ENCODE data around the gene RASA3.

RASA3 gene

DNA sequence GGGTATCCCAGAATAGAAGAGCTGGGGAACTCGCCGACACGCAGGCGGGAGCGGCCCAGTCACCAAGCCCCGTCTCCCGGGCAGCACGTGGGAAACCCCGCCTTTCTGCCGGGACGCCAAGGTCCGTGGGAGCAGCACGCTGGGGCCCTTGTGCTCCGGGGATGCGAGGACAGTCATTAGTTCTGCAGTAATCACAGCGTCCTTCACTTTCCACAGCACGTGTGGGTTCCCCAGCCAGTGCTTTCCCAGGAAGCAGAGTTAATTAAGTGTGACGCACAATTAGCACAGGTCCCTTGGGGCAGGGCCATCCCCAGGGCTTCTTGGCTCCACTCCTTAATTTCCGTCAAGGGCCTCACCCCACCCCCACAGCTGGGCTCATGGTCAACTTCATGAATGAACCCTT, 94.2 kb downstream of the RASA3 start:
- Histone ChIP-seq H3K27me3 (ENCODE audit: insufficient read depth, poor library complexity, severe bottlenecking) (no peaks in the 10 kb centered on the region), H3K4me3 (replicated peaks; ENCODE audit: insufficient read depth, low read length) (no peak overlapping the region), H3K27ac (replicated peaks) (no peak overlapping the region)
- TF ChIP-seq, protein P1, sequence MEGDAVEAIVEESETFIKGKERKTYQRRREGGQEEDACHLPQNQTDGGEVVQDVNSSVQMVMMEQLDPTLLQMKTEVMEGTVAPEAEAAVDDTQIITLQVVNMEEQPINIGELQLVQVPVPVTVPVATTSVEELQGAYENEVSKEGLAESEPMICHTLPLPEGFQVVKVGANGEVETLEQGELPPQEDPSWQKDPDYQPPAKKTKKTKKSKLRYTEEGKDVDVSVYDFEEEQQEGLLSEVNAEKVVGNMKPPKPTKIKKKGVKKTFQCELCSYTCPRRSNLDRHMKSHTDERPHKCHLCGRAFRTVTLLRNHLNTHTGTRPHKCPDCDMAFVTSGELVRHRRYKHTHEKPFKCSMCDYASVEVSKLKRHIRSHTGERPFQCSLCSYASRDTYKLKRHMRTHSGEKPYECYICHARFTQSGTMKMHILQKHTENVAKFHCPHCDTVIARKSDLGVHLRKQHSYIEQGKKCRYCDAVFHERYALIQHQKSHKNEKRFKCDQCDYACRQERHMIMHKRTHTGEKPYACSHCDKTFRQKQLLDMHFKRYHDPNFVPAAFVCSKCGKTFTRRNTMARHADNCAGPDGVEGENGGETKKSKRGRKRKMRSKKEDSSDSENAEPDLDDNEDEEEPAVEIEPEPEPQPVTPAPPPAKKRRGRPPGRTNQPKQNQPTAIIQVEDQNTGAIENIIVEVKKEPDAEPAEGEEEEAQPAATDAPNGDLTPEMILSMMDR (IDR thresholded peaks at IDR 0.05; ENCODE audit: insufficient read depth, low read length): no peak
- no peak for TF ChIP-seq SPI1 (IDR thresholded peaks at IDR 0.05; ENCODE audit: borderline replicate concordance, low read depth)
- no peak for DNase-seq (ENCODE audit: low read depth in 1 of 2, low spot score in 1 of 2)

DNA sequence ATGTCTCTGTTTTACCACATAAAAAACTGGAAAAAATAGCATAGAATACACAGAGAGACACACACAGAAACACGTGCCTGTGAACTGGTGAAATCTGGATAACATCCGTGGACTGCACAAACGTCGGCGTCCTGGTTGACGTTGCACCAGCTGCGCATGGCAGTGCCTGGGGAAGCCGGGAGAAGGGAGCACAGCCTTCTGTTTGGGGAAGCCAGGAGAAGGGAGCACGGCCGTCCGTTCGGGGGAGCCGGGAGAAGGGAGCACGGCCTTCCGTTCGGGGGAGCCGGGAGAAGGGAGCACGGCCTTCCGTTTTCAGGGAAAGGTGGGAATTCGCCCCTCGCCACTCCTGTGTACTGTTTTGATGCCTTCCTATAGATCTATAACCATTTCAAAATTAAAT, 94.7 kb downstream of the RASA3 start:
- TF ChIP-seq GABPA (IDR thresholded peaks at IDR 0.05; ENCODE audit: low read depth) (no peak), POLR2AphosphoS5 (IDR thresholded peaks at IDR 0.05; ENCODE audit: low read depth) (no peak), SPI1 (IDR thresholded peaks at IDR 0.05; ENCODE audit: borderline replicate concordance, low read depth) (no peak)
- TF ChIP-seq, protein P2, sequence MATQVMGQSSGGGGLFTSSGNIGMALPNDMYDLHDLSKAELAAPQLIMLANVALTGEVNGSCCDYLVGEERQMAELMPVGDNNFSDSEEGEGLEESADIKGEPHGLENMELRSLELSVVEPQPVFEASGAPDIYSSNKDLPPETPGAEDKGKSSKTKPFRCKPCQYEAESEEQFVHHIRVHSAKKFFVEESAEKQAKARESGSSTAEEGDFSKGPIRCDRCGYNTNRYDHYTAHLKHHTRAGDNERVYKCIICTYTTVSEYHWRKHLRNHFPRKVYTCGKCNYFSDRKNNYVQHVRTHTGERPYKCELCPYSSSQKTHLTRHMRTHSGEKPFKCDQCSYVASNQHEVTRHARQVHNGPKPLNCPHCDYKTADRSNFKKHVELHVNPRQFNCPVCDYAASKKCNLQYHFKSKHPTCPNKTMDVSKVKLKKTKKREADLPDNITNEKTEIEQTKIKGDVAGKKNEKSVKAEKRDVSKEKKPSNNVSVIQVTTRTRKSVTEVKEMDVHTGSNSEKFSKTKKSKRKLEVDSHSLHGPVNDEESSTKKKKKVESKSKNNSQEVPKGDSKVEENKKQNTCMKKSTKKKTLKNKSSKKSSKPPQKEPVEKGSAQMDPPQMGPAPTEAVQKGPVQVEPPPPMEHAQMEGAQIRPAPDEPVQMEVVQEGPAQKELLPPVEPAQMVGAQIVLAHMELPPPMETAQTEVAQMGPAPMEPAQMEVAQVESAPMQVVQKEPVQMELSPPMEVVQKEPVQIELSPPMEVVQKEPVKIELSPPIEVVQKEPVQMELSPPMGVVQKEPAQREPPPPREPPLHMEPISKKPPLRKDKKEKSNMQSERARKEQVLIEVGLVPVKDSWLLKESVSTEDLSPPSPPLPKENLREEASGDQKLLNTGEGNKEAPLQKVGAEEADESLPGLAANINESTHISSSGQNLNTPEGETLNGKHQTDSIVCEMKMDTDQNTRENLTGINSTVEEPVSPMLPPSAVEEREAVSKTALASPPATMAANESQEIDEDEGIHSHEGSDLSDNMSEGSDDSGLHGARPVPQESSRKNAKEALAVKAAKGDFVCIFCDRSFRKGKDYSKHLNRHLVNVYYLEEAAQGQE (IDR thresholded peaks at IDR 0.05; ENCODE audit: insufficient replicate concordance, low read depth): no peak
- TF ChIP-seq, protein P1 (IDR thresholded peaks at IDR 0.05; ENCODE audit: insufficient read depth, low read length): no peak
- Histone ChIP-seq H3K27me3 (ENCODE audit: insufficient read depth, poor library complexity, severe bottlenecking) (no peaks in the 10 kb centered on the region), H3K4me3 (replicated peaks; ENCODE audit: insufficient read depth, low read length) (no peak overlapping the region), H3K27ac (replicated peaks) (no peak overlapping the region)
- DNase-seq (ENCODE audit: low read depth in 1 of 2, low spot score in 1 of 2): no peak

DNA sequence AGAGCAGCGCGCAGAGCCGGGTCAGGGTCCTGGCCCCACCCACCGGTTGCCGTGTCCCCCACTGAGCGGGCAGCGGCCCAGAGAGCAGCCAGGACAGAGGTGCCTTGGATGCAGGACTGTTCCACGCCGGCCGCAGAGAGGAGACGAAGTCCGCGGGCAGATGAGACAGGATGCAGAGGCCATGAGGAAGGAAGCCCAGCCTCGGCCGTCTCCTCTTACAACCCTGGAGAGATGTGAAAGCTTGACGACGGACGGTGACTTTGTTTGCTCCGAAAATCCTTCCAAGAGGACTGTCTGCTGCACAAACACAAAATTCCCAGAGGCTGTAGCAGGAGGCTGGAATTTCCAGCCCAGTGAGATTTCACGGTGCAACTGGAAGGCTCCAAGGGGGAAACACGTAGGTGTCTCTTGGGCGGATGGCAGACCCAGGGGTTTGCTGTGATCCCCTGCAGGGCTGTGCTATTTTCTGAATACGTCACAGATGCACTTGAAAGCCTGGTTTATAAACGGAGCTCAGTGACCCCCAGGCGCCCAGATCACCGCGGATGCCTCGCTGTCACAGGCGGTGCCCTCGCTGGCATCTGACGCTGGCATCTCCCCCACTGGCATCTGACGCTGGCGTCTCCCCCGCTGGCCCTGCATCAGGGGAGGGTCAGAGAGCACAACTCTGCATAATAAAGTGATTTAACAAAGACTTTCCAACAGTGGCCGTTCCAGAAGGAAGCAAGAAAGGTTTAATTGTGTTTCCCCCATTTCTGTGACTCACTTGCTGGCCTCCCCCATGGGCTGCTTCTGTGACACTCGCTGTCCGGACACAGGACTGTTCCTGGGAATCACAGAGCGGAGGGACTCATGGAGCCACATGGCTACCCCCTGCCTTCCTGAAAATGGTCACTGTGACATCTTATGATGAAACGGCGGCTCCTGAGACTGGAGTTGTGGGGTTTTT, 96.6 kb downstream of the RASA3 start:
- no peak for TF ChIP-seq GABPA (IDR thresholded peaks at IDR 0.05; ENCODE audit: low read depth)
- TF ChIP-seq, protein P1 (IDR thresholded peaks at IDR 0.05; ENCODE audit: insufficient read depth, low read length): no peak
- TF ChIP-seq, protein P2 (IDR thresholded peaks at IDR 0.05; ENCODE audit: insufficient replicate concordance, low read depth): no peak
- no peak for TF ChIP-seq SPI1 (IDR thresholded peaks at IDR 0.05; ENCODE audit: borderline replicate concordance, low read depth)
- no peak for TF ChIP-seq POLR2AphosphoS5 (IDR thresholded peaks at IDR 0.05; ENCODE audit: low read depth)
- Histone ChIP-seq H3K27ac (replicated peaks) (no peak overlapping the region), H3K27me3 (ENCODE audit: insufficient read depth, poor library complexity, severe bottlenecking) (no peaks in the 10 kb centered on the region), H3K4me3 (replicated peaks; ENCODE audit: insufficient read depth, low read length) (no peak overlapping the region)
- no peak for DNase-seq (ENCODE audit: low read depth in 1 of 2, low spot score in 1 of 2)
